Gastroesophageal sphincter (tissue), 3 donors: Measurements from ENCODE around the gene GSC2.

Experiments used
- CTCF ChIP-seq, 4 experiments: fragments of 200-600 bp in 2 of 4; fragments of 450-650 bp in 2 of 4; sonication (generic) in 1 of 4; IDR thresholded peaks; one replicate each; pipeline ENCODE4 v1.5.1; 2017 to 2019; ENCODE audit warnings: antibody characterized with exemption in 4 of 4, mild to moderate bottlenecking in 2 of 4, moderate library complexity in 2 of 4
- POLR2A ChIP-seq, 2 donors: fragments of 450-650 bp; IDR thresholded peaks; one replicate each; pipeline ENCODE4 v1.6.1; 2017; ENCODE audit warnings: antibody characterized with exemption in 2 of 2, mild to moderate bottlenecking in 2 of 2, moderate library complexity in 1 of 2
- POLR2AphosphoS5 ChIP-seq: sonication (generic); formaldehyde crosslinking; IDR thresholded peaks from one replicate; pipeline ENCODE4 v1.6.1; 2017; ENCODE audit warnings: antibody characterized with exemption

DNA sequence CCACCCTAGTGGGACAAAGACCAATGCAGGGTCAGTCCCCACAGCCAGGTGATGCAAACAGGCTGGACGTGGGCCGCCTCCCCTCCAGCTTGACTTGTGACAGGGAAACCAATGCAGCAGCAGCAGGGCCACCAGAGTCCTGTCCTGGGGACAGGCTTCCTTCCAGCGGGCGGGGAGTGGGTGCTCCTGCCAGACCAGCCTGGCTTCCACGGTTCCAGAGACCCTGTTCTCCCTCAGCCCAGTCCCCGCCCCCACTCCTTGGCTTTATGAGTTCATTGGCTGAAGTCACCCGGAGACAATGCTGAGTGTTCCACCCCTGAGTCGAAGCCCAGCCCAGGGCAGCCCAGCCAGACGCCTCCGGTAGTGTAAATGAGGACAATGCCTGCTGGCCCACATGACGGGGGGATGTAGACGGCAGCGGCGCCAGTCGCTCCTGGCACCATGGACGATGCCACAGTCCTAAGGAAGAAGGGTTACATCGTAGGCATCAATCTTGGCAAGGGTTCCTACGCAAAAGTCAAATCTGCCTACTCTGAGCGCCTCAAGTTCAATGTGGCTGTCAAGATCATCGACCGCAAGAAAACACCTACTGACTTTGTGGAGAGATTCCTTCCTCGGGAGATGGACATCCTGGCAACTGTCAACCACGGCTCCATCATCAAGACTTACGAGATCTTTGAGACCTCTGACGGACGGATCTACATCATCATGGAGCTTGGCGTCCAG is 19.0 kb downstream of the GSC2 start, which contains the start of gene TSSK2:
- no peak for TF ChIP-seq POLR2A (IDR thresholded peaks at IDR 0.05)
- no peak for TF ChIP-seq CTCF (IDR thresholded peaks at IDR 0.05)
- no peak for TF ChIP-seq POLR2AphosphoS5
